Tibial nerve (tissue), 4 donors: Measurements from ENCODE around the gene SYNE4.

Experiments
- CTCF ChIP-seq, 5 experiments: fragments of 200-600 bp in 3 of 5; fragments of 450-650 bp in 2 of 5; sonication (generic) in 3 of 5; IDR thresholded peaks; one replicate each; pipeline ENCODE4 v1.5.1; 2016 to 2019; ENCODE audit warnings: antibody characterized with exemption in 5 of 5, mild to moderate bottlenecking in 3 of 5, moderate library complexity in 2 of 5
- EP300 ChIP-seq, 2 donors: sonication (generic); formaldehyde crosslinking; IDR thresholded peaks; one replicate each; pipeline ENCODE4 v1.6.1; 2017; ENCODE audit warnings: antibody characterized with exemption in 2 of 2, mild to moderate bottlenecking in 1 of 2
- POLR2A ChIP-seq, 2 donors: fragments of 450-650 bp; IDR thresholded peaks; one replicate each; pipeline ENCODE4 v1.6.1; 2017; ENCODE audit warnings: antibody characterized with exemption in 2 of 2, mild to moderate bottlenecking in 2 of 2, moderate library complexity in 2 of 2

- TF ChIP-seq CTCF (IDR thresholded peaks at IDR 0.05) (no peak), POLR2A (IDR thresholded peaks at IDR 0.05) (no peak), EP300 (IDR thresholded peaks at IDR 0.05) (no peak)
Measured at GRCh38 chr19:35988824-35989223, 19.8 kb downstream of the SYNE4 start.
